ENCODE measurements around the gene TCIRG1. TPM values are rescaled to one million over a fixed set of nuclear protein-coding genes. Genes with fewer than 3 reads are reported as not detected.

Gene TCIRG1
- total RNA-seq, 1 donor from 2014 or later: 152 TPM

GRCh38 chr11:68049509-68050370, 10.9 kb downstream of the TCIRG1 start:
- Mint-ChIP-seq H3K27ac (no peak overlapping the region), H3K36me3 (ENCODE audit: low read depth) (peaks cover 22% of the 10 kb centered on the region), H3K4me1 (ENCODE audit: low read depth) (no peaks in the 10 kb centered on the region), H3K4me3 (no peak overlapping the region), H3K27me3 (ENCODE audit: insufficient read depth) (no peaks in the 10 kb centered on the region), H3K9me3 (no peaks in the 10 kb centered on the region)
- intact Hi-C loops (cut with micrococcal nuclease): no loop called here
- no peak for DNase-seq (ENCODE audit: low spot score)

- Mint-ChIP-seq H3K27ac (no peak overlapping the region), H3K9me3 (no peaks in the 10 kb centered on the region), H3K36me3 (ENCODE audit: low read depth) (peaks cover 22% of the 10 kb centered on the region), H3K4me3 (no peak overlapping the region), H3K27me3 (ENCODE audit: insufficient read depth) (no peaks in the 10 kb centered on the region), H3K4me1 (ENCODE audit: low read depth) (no peaks in the 10 kb centered on the region)
- no peak for DNase-seq (ENCODE audit: low spot score)
- intact Hi-C loops (cut with micrococcal nuclease): no loop called here
Observed at GRCh38 chr11:68050371-68050841, 11.6 kb downstream of the TCIRG1 start.

GRCh38 chr11:68051191-68052136, 12.6 kb downstream of the TCIRG1 start:
- Mint-ChIP-seq H3K36me3 (ENCODE audit: low read depth) (peaks cover 22% of the 10 kb centered on the region), H3K4me3 (no peak overlapping the region), H3K27ac (no peak overlapping the region), H3K4me1 (ENCODE audit: low read depth) (no peaks in the 10 kb centered on the region), H3K9me3 (no peaks in the 10 kb centered on the region), H3K27me3 (ENCODE audit: insufficient read depth) (no peaks in the 10 kb centered on the region)
- intact Hi-C loops (cut with micrococcal nuclease): no loop called here
- no peak for DNase-seq (ENCODE audit: low spot score)

- Mint-ChIP-seq H3K4me3 (no peak overlapping the region), H3K36me3 (ENCODE audit: low read depth) (peaks cover 18% of the 10 kb centered on the region), H3K4me1 (ENCODE audit: low read depth) (no peaks in the 10 kb centered on the region), H3K27me3 (ENCODE audit: insufficient read depth) (no peaks in the 10 kb centered on the region), H3K27ac (no peak overlapping the region), H3K9me3 (no peaks in the 10 kb centered on the region)
- intact Hi-C loops (cut with micrococcal nuclease): no loop called here
- DNase-seq (ENCODE audit: low spot score): no peak
Observed at GRCh38 chr11:68052137-68052873, 13.5 kb downstream of the TCIRG1 start.

- no peaks in the 10 kb centered on the region for H3K27me3 Mint-ChIP-seq (ENCODE audit: insufficient read depth)
Observed at GRCh38 chr11:68053117-68053516, 14.3 kb downstream of the TCIRG1 start.

GRCh38 chr11:68053981-68054812, 15.4 kb downstream of the TCIRG1 start:
- DNase-seq (ENCODE audit: low spot score): no peak
- H3K4me1 Mint-ChIP-seq (ENCODE audit: low read depth): no peaks in the 10 kb centered on the region
- H3K9me3 Mint-ChIP-seq: no peaks in the 10 kb centered on the region
- H3K36me3 Mint-ChIP-seq (ENCODE audit: low read depth): peaks cover 16% of the 10 kb centered on the region
- peak overlapping the region; percentile 6 for H3K27ac Mint-ChIP-seq
- intact Hi-C loops (cut with micrococcal nuclease): no loop called here
- H3K4me3 Mint-ChIP-seq: no peak overlapping the region
- H3K27me3 Mint-ChIP-seq (ENCODE audit: insufficient read depth): no peaks in the 10 kb centered on the region

More at GRCh38 chr11:68053117-68053516, 14.3 kb downstream of the TCIRG1 start:
- H3K9me3 Mint-ChIP-seq: no peaks in the 10 kb centered on the region
- H3K4me1 Mint-ChIP-seq (ENCODE audit: low read depth): no peaks in the 10 kb centered on the region
- peaks cover 16% of the 10 kb centered on the region for H3K36me3 Mint-ChIP-seq (ENCODE audit: low read depth)
- H3K4me3 Mint-ChIP-seq: no peak overlapping the region
- no peak for DNase-seq (ENCODE audit: low spot score)
- intact Hi-C loops (cut with micrococcal nuclease): no loop called here
- H3K27ac Mint-ChIP-seq: no peak overlapping the region

- H3K4me1 Mint-ChIP-seq (ENCODE audit: low read depth): no peaks in the 10 kb centered on the region
- DNase-seq (ENCODE audit: low spot score): no peak
- peaks cover 13% of the 10 kb centered on the region for H3K36me3 Mint-ChIP-seq (ENCODE audit: low read depth)
- H3K27ac Mint-ChIP-seq: no peak overlapping the region
- intact Hi-C loops (cut with micrococcal nuclease): no loop called here
- H3K4me3 Mint-ChIP-seq: no peak overlapping the region
- H3K9me3 Mint-ChIP-seq: no peaks in the 10 kb centered on the region
- no peaks in the 10 kb centered on the region for H3K27me3 Mint-ChIP-seq (ENCODE audit: insufficient read depth)
Observed at GRCh38 chr11:68056317-68057285, 17.8 kb downstream of the TCIRG1 start.

- H3K27me3 Mint-ChIP-seq (ENCODE audit: insufficient read depth): no peaks in the 10 kb centered on the region
- H3K27ac Mint-ChIP-seq: no peak overlapping the region
- H3K4me3 Mint-ChIP-seq: no peak overlapping the region
- H3K9me3 Mint-ChIP-seq: no peaks in the 10 kb centered on the region
- no peaks in the 10 kb centered on the region for H3K4me1 Mint-ChIP-seq (ENCODE audit: low read depth)
- intact Hi-C loops (cut with micrococcal nuclease): no loop called here
- DNase-seq (ENCODE audit: low spot score): no peak
- peaks cover 7% of the 10 kb centered on the region for H3K36me3 Mint-ChIP-seq (ENCODE audit: low read depth)
Observed at GRCh38 chr11:68057807-68058206, 19.0 kb downstream of the TCIRG1 start.

GRCh38 chr11:68061508-68061907, 22.7 kb downstream of the TCIRG1 start:
- Mint-ChIP-seq H3K36me3 (ENCODE audit: low read depth) (peaks cover 11% of the 10 kb centered on the region), H3K4me1 (ENCODE audit: low read depth) (no peaks in the 10 kb centered on the region), H3K27ac (no peak overlapping the region)

GRCh38 chr11:68064926-68065325, 26.1 kb downstream of the TCIRG1 start:
- Mint-ChIP-seq H3K4me3 (no peak overlapping the region), H3K9me3 (no peaks in the 10 kb centered on the region), H3K27ac (no peak overlapping the region), H3K36me3 (ENCODE audit: low read depth) (peaks cover 17% of the 10 kb centered on the region), H3K4me1 (ENCODE audit: low read depth) (no peaks in the 10 kb centered on the region), H3K27me3 (ENCODE audit: insufficient read depth) (no peaks in the 10 kb centered on the region)
- intact Hi-C loops (cut with micrococcal nuclease): no loop called here
- DNase-seq (ENCODE audit: low spot score): no peak

More at GRCh38 chr11:68061508-68061907, 22.7 kb downstream of the TCIRG1 start:
- Mint-ChIP-seq H3K4me3 (no peak overlapping the region), H3K9me3 (no peaks in the 10 kb centered on the region), H3K27me3 (ENCODE audit: insufficient read depth) (no peaks in the 10 kb centered on the region)
- intact Hi-C loops (cut with micrococcal nuclease): no loop called here
- no peak for DNase-seq (ENCODE audit: low spot score)

GRCh38 chr11:68065841-68066240, 27.0 kb downstream of the TCIRG1 start:
- Mint-ChIP-seq H3K4me1 (ENCODE audit: low read depth) (no peaks in the 10 kb centered on the region), H3K27ac (no peak overlapping the region), H3K4me3 (no peak overlapping the region), H3K36me3 (ENCODE audit: low read depth) (peaks cover 17% of the 10 kb centered on the region), H3K9me3 (no peaks in the 10 kb centered on the region), H3K27me3 (ENCODE audit: insufficient read depth) (no peaks in the 10 kb centered on the region)
- intact Hi-C loops (cut with micrococcal nuclease): no loop called here
- DNase-seq (ENCODE audit: low spot score): no peak

All from activated T-helper 1 cell treated with anti-CD3 and anti-CD28 coated beads, Interleukin-12 subunit alpha, Interleukin-12 subunit beta, Interleukin-2, Interleukin-4 antibody, amounts not matched to agents 30 ng/mL and 10 ng/mL and 1 ng/mL, durations not matched to agents 14 hours and 24 hours and 36 hours (primary cell).